ENCODE data around the gene GTSE1. TPM values are rescaled to one million over a fixed set of nuclear protein-coding genes. Genes with fewer than 3 reads are reported as not detected.

Gene GTSE1
- polyA plus RNA-seq, 4 donors, result 10.5 to 21.1 (median 19.1) TPM

- no peak for DNase-seq (ENCODE audit: low read depth in 4 of 4, low spot score in 2 of 4)
Observed at GRCh38 chr22:46361826-46362202, 65.1 kb downstream of the GTSE1 start.

- no peak for DNase-seq (ENCODE audit: low read depth in 4 of 4, low spot score in 2 of 4)
Observed at GRCh38 chr22:46362203-46362933, 65.7 kb downstream of the GTSE1 start.

- DNase-seq (ENCODE audit: low read depth in 4 of 4, low spot score in 2 of 4), result no peak
Observed at GRCh38 chr22:46362934-46363515, 66.4 kb downstream of the GTSE1 start.

- DNase-seq (ENCODE audit: low read depth in 4 of 4, low spot score in 2 of 4), result no peak
Observed at GRCh38 chr22:46363611-46364321, 67.1 kb downstream of the GTSE1 start.

GRCh38 chr22:46364341-46365165 lies 67.9 kb downstream of the GTSE1 start:
- DNase-seq (ENCODE audit: low read depth in 4 of 4, low spot score in 2 of 4), result no peak

GRCh38 chr22:46365166-46365624 lies 68.5 kb downstream of the GTSE1 start:
- no peak for DNase-seq (ENCODE audit: low read depth in 4 of 4, low spot score in 2 of 4)

GRCh38 chr22:46366327-46366731 lies 69.7 kb downstream of the GTSE1 start:
- DNase-seq (ENCODE audit: low read depth in 4 of 4, low spot score in 2 of 4), result no peak

- DNase-seq (ENCODE audit: low read depth in 4 of 4, low spot score in 2 of 4), result no peak
Observed at GRCh38 chr22:46366801-46367706, 70.4 kb downstream of the GTSE1 start.

GRCh38 chr22:46367707-46368191 lies 71.1 kb downstream of the GTSE1 start:
- no peak for DNase-seq (ENCODE audit: low read depth in 4 of 4, low spot score in 2 of 4)

- no peak for DNase-seq (ENCODE audit: low read depth in 4 of 4, low spot score in 2 of 4)
Observed at GRCh38 chr22:46368422-46368821, 71.8 kb downstream of the GTSE1 start.

- DNase-seq (ENCODE audit: low read depth in 4 of 4, low spot score in 2 of 4), result no peak
Observed at GRCh38 chr22:46368871-46369715, 72.4 kb downstream of the GTSE1 start.

- DNase-seq (ENCODE audit: low read depth in 4 of 4, low spot score in 2 of 4), result no peak
Observed at GRCh38 chr22:46369716-46370583, 73.3 kb downstream of the GTSE1 start.

GRCh38 chr22:46370584-46371291 lies 74.1 kb downstream of the GTSE1 start:
- DNase-seq (ENCODE audit: low read depth in 4 of 4, low spot score in 2 of 4), result no peak

GRCh38 chr22:46371623-46372226 lies 75.1 kb downstream of the GTSE1 start:
- no peak for DNase-seq (ENCODE audit: low read depth in 4 of 4, low spot score in 2 of 4)

- no peak for DNase-seq (ENCODE audit: low read depth in 4 of 4, low spot score in 2 of 4)
Observed at GRCh38 chr22:46372686-46373085, 76.0 kb downstream of the GTSE1 start.

- DNase-seq (ENCODE audit: low read depth in 4 of 4, low spot score in 2 of 4), result no peak
Observed at GRCh38 chr22:46373159-46373558, 76.5 kb downstream of the GTSE1 start.

Measured in left renal cortex interstitium (tissue), 4 donors.